ENCODE results near the gene GSX2. TPM values are rescaled to one million over a fixed set of nuclear protein-coding genes. Genes with fewer than 3 reads are reported as not detected.

GSX2 gene
- polyA plus RNA-seq, 1 of the 3 experiments (the other 2 are of a cell fraction), result 0.02 TPM

DNA sequence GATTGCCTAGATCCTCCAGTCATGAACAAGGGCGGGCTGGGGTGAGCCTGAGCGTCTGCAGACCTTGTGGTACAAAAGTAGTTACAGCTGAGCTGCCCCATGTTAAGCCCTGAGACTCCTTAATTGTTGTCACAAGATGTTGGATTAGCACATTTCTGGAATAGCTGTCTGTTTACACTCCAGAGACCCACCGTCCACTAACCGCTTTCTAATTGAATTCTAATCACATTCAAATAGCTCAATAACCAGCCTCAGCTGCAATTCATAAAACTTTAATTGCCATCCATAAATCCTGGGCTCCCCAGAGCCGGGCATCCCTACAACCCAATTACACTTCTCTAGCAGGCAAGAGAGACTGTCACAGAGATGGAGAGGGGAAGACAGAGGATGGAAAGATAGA is 1.6 kb upstream of the GSX2 start:
- no peak overlapping the region for H3K4me3 ChIP-seq (ENCODE audit: low read depth in 2 of 2, low read length in 1 of 2)
- no peak overlapping the region for H3K9ac ChIP-seq
- H3K27ac ChIP-seq (ENCODE audit: low read depth in 2 of 2, low read length in 1 of 2), result no peak overlapping the region
- TF ChIP-seq FOSL2 (IDR thresholded peaks at IDR 0.05; ENCODE audit: borderline replicate concordance, low read depth), result no peak
- TF ChIP-seq, protein P1, sequence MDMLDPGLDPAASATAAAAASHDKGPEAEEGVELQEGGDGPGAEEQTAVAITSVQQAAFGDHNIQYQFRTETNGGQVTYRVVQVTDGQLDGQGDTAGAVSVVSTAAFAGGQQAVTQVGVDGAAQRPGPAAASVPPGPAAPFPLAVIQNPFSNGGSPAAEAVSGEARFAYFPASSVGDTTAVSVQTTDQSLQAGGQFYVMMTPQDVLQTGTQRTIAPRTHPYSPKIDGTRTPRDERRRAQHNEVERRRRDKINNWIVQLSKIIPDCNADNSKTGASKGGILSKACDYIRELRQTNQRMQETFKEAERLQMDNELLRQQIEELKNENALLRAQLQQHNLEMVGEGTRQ (IDR thresholded peaks at IDR 0.05; ENCODE audit: borderline replicate concordance, low read depth, low read length), result no peak
- peaks cover 0 to 22% of the 10 kb centered on the region in 2 experiments; a peak in 1 of 4 replicates for H3K4me1 ChIP-seq (ENCODE audit: control insufficient read depth in 1 of 2, insufficient read depth in 2 of 2, low read depth in 1 of 2, low read length in 1 of 2)
- no peaks in the 10 kb centered on the region for H3K9me2 ChIP-seq
- H3F3A ChIP-seq (replicated peaks; ENCODE audit: insufficient read depth), result no peaks in the 10 kb centered on the region
- POLR2A ChIA-PET, result no interaction called here
- H3K36me3 ChIP-seq (replicated peaks in 1 of 2; ENCODE audit: control insufficient read depth in 1 of 2, insufficient read depth in 2 of 2, low read length in 1 of 2), result no peaks in the 10 kb centered on the region
- H4K20me1 ChIP-seq (ENCODE audit: insufficient read depth), result no peaks in the 10 kb centered on the region
- H3K4me2 ChIP-seq, result no peak overlapping the region
- no peaks in the 10 kb centered on the region for H3K79me2 ChIP-seq (ENCODE audit: insufficient read depth)
- no peak for DNase-seq
- H3K27me3 ChIP-seq (ENCODE audit: insufficient read depth), result peaks cover 57% of the 10 kb centered on the region
- no peak overlapping the region for H2AFZ ChIP-seq (ENCODE audit: low read depth)
- H3K9me3 ChIP-seq, result no peaks in the 10 kb centered on the region
- 56% methylated on average over 3 of the region's 5 CpGs for WGBS (ENCODE audit: low lambda C conversion rate)
- CTCF ChIA-PET, result interaction anchor here (1.1 to 1.3 kb wide), 2 partner anchors 130 to 134 kb away, joined by 3 to 5 read pairs; no protein-coding TSS in a partner anchor

DNA sequence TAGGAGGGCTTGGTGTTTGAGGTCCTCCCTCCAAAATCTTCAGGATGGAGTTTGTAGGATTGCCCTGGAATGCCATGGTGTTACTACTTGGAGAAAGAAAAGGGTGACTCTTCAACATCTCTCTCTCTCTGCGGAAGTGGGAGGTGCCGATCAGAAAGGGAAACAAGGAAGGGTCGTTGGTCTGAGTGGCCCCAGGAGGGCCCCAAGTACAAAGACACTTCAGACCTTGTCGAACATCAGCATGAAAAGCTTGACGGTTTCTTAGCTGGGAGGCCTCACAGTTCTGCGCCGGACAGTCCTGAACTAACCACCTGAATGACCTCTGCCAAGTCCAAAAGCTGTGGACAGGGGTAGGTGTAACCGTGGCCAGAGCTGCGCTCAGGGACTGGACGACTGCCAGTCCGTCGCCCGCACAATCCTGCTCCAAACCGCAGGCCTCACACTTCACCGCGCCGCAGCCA is 646 bp upstream of the GSX2 start:
- H3K4me3 ChIP-seq (ENCODE audit: low read depth in 2 of 2, low read length in 1 of 2), result peak overlapping the region in 1 of 2 experiments; percentile 51; a peak in 1 of 4 replicates
- no peaks in the 10 kb centered on the region for H4K20me1 ChIP-seq (ENCODE audit: insufficient read depth)
- no peak overlapping the region for H3K27ac ChIP-seq (ENCODE audit: low read depth in 2 of 2, low read length in 1 of 2)
- H3K9me3 ChIP-seq, result no peaks in the 10 kb centered on the region
- no peak overlapping the region for H2AFZ ChIP-seq (ENCODE audit: low read depth)
- no peak overlapping the region for H3K4me2 ChIP-seq
- no peak overlapping the region for H3K9ac ChIP-seq
- no peak for DNase-seq
- no peaks in the 10 kb centered on the region for H3K36me3 ChIP-seq (replicated peaks in 1 of 2; ENCODE audit: control insufficient read depth in 1 of 2, insufficient read depth in 2 of 2, low read length in 1 of 2)
- POLR2A ChIA-PET, result no interaction called here
- H3K4me1 ChIP-seq (ENCODE audit: control insufficient read depth in 1 of 2, insufficient read depth in 2 of 2, low read depth in 1 of 2, low read length in 1 of 2), result peaks cover 0 to 22% of the 10 kb centered on the region in 2 experiments; a peak in 1 of 4 replicates
- TF ChIP-seq RXRA (IDR thresholded peaks at IDR 0.05; ENCODE audit: borderline replicate concordance, low read depth), result no peak
- TF ChIP-seq SIN3A (IDR thresholded peaks at IDR 0.05; ENCODE audit: borderline replicate concordance, low read depth, low read length), result no peak
- TF ChIP-seq GABPA (IDR thresholded peaks at IDR 0.05; ENCODE audit: low read depth), result no peak
- TF ChIP-seq NRF1 (IDR thresholded peaks at IDR 0.05; ENCODE audit: low read depth, low read length), result no peak
- TF ChIP-seq YY1 (IDR thresholded peaks at IDR 0.05; ENCODE audit: low read depth), result no peak
- TF ChIP-seq POLR2AphosphoS5 (IDR thresholded peaks at IDR 0.05; ENCODE audit: low read depth, low read length), result no peak
- TF ChIP-seq, protein P2, sequence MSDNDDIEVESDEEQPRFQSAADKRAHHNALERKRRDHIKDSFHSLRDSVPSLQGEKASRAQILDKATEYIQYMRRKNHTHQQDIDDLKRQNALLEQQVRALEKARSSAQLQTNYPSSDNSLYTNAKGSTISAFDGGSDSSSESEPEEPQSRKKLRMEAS (IDR thresholded peaks at IDR 0.05; ENCODE audit: low read depth), result no peak
- TF ChIP-seq RCOR1 (IDR thresholded peaks at IDR 0.05; ENCODE audit: low read length), result no peak
- TF ChIP-seq TCF12 (IDR thresholded peaks at IDR 0.05), result no peak
- TF ChIP-seq EZH2phosphoT487 (IDR thresholded peaks at IDR 0.05; ENCODE audit: borderline replicate concordance, low read depth), result no peak
- TF ChIP-seq SMC3 (IDR thresholded peaks at IDR 0.05; ENCODE audit: low read depth, low read length), result no peak
- no peak for TF ChIP-seq CHD2 (IDR thresholded peaks at IDR 0.05; ENCODE audit: low read length, partially characterized antibody)
- TF ChIP-seq MEF2A (IDR thresholded peaks at IDR 0.05; ENCODE audit: borderline replicate concordance, low read depth), result no peak
- no peak for TF ChIP-seq TAF1 (IDR thresholded peaks at IDR 0.05; ENCODE audit: borderline replicate concordance, low read depth, low read length)
- TF ChIP-seq TEAD4 (IDR thresholded peaks at IDR 0.05; ENCODE audit: borderline replicate concordance, insufficient read depth), result no peak
- no peak for TF ChIP-seq GATA2 (CRISPR knock-in tag; IDR thresholded peaks at IDR 0.05)
- TF ChIP-seq NFIC (IDR thresholded peaks at IDR 0.05; ENCODE audit: borderline replicate concordance), result no peak
- TF ChIP-seq RAD21 (IDR thresholded peaks at IDR 0.05; ENCODE audit: low read length), result no peak
- TF ChIP-seq, protein P1 (IDR thresholded peaks at IDR 0.05; ENCODE audit: borderline replicate concordance, low read depth, low read length), result no peak
- peaks cover 57% of the 10 kb centered on the region for H3K27me3 ChIP-seq (ENCODE audit: insufficient read depth)
- no peaks in the 10 kb centered on the region for H3K9me2 ChIP-seq
- no peaks in the 10 kb centered on the region for H3F3A ChIP-seq (replicated peaks; ENCODE audit: insufficient read depth)
- no peaks in the 10 kb centered on the region for H3K79me2 ChIP-seq (ENCODE audit: insufficient read depth)
- WGBS (ENCODE audit: low lambda C conversion rate), result 69% methylated on average over 11 of the region's 17 CpGs
- CTCF ChIA-PET, result interaction anchor here (1.1 to 1.3 kb wide), 2 partner anchors 133 to 135 kb away, joined by 3 to 5 read pairs; no protein-coding TSS in a partner anchor
